ENCODE results near the gene ZDHHC12. TPM values are rescaled to one million over a fixed set of nuclear protein-coding genes. Genes with fewer than 3 reads are reported as not detected.

Gene ZDHHC12
- total and polyA plus RNA-seq, 2 of the 13 experiments (the other 11 are each of a cell fraction or from before 2014, with no cell fraction given), result 25.4 to 28.0 TPM

DNA sequence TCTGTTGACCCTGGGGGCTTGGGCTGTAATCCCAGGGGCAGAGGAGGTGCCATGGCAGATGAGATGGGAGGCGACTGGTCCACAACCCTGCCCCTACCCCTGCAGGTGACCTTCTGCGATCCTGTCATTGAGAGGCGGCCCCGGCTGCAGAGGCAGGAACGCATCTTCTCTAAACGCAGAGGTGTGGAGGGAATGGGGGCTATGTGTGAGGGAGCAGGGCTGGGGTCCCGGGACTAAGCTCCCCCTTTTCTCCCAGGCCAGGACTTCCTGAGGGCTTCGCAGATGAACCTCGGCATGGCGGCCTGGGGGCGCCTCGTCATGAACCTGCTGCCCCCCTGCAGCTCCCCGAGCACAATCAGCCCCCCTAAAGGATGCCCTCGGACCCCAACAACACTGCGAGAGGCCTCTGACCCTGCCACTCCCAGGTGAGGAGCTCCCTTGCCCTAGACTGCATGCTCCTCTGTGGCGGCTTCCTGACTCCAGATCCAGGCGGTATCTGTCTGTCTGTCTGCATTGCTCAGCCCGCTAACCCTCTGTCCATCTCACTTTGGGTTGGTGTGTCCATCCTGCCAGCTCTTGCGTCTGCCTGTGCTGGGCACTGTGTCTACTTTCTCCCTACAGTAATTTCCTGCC is 9.9 kb downstream of the ZDHHC12 start:
- Histone ChIP-seq H2AFZ (ENCODE audit: low read length) (no peak overlapping the region), H3K27me3 (ENCODE audit: control insufficient read depth in 1 of 2, insufficient read depth in 2 of 2, low read length in 2 of 2) (no peaks in the 10 kb centered on the region), H3K9me3 (ENCODE audit: low read length) (no peaks in the 10 kb centered on the region), H3K79me2 (ENCODE audit: insufficient read depth, low read length) (no peaks in the 10 kb centered on the region), H3K4me3 (replicated peaks in 1 of 3; ENCODE audit: insufficient read depth in 1 of 3, low read depth in 2 of 3, low read length in 3 of 3) (no peak overlapping the region), H3K4me2 (ENCODE audit: low read depth, low read length) (no peak overlapping the region), H4K20me1 (ENCODE audit: insufficient read depth, low read length) (no peaks in the 10 kb centered on the region), H3K27ac (ENCODE audit: extremely low read length, insufficient read depth, low read length) (no peak overlapping the region), H3K4me1 (ENCODE audit: insufficient read depth, low read length) (peaks cover 10% of the 10 kb centered on the region), H3K36me3 (replicated peaks in 1 of 2; ENCODE audit: control insufficient read depth in 1 of 2, insufficient read depth in 2 of 2, low read length in 2 of 2) (peaks cover 7 to 19% of the 10 kb centered on the region in 2 experiments; a peak in 3 of 5 replicates), H3K9ac (ENCODE audit: insufficient read depth, low read depth, low read length) (no peak overlapping the region)
- no peak for ATAC-seq
- no TSS peak for BruUV-seq (replicated peaks)
- TF ChIP-seq, protein P1, sequence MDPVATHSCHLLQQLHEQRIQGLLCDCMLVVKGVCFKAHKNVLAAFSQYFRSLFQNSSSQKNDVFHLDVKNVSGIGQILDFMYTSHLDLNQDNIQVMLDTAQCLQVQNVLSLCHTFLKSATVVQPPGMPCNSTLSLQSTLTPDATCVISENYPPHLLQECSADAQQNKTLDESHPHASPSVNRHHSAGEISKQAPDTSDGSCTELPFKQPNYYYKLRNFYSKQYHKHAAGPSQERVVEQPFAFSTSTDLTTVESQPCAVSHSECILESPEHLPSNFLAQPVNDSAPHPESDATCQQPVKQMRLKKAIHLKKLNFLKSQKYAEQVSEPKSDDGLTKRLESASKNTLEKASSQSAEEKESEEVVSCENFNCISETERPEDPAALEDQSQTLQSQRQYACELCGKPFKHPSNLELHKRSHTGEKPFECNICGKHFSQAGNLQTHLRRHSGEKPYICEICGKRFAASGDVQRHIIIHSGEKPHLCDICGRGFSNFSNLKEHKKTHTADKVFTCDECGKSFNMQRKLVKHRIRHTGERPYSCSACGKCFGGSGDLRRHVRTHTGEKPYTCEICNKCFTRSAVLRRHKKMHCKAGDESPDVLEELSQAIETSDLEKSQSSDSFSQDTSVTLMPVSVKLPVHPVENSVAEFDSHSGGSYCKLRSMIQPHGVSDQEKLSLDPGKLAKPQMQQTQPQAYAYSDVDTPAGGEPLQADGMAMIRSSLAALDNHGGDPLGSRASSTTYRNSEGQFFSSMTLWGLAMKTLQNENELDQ (CRISPR knock-in tag; IDR thresholded peaks at IDR 0.05; ENCODE audit: borderline replicate concordance), result no peak
- in situ Hi-C loops (cut with HindIII; ENCODE audit: extremely low pct_ligation_motif_present, low pct_unique_long_range_greater_than_20kb), result no loop called here
- DNase-seq (ENCODE audit: low spot score), result no peak
- intact Hi-C loops (cut with micrococcal nuclease; ENCODE audit: unreplicated experiment), result no loop called here
- ChIA-PET CTCF (ENCODE audit: low intra/inter-chr PET ratio, low total read pairs) (no interaction called here), POLR2A (no interaction called here)
- no peak for FAIRE-seq
- WGBS (ENCODE audit: low lambda C conversion rate), result 94% methylated on average over 16 of the region's 19 CpGs

DNA sequence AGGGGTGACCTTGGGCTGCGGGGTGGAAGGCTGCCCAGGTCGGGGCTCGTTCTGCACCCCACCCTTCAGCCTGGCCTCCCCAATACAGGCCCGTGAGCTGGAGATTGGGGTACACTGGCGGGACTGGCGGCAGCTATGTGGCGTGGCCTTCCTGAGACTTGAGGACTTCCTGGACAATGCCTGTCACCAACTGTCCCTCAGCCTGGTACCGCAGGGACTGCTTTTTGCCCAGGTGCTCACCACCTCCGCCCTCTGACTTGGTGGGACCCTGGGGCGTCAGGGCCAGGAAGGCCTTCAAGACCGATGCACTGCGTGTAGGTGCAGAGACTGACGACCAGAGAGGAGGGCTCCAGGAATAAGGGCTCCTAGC is 10.5 kb downstream of the ZDHHC12 start:
- ATAC-seq, result no peak; the same call in 2 of the 3 replicates
- WGBS (ENCODE audit: low lambda C conversion rate), result 100% methylated on average over 5 of the region's 13 CpGs
- no peak for DNase-seq (ENCODE audit: low spot score)
- no peaks in the 10 kb centered on the region for H3K27me3 ChIP-seq (ENCODE audit: control insufficient read depth in 1 of 2, insufficient read depth in 2 of 2, low read length in 2 of 2)
- TF ChIP-seq ZSCAN20 (CRISPR knock-in tag; IDR thresholded peaks at IDR 0.05; ENCODE audit: borderline replicate concordance) (no peak), MAF1 (CRISPR knock-in tag; IDR thresholded peaks at IDR 0.05; ENCODE audit: borderline replicate concordance) (no peak), ZNF709 (CRISPR knock-in tag; IDR thresholded peaks at IDR 0.05) (no peak), ZNF891 (CRISPR knock-in tag; IDR thresholded peaks at IDR 0.05) (no peak), YEATS4 (CRISPR knock-in tag; IDR thresholded peaks at IDR 0.05; ENCODE audit: borderline replicate concordance) (no peak), MTF1 (CRISPR knock-in tag; IDR thresholded peaks at IDR 0.05) (no peak)
- TF ChIP-seq, protein P2, sequence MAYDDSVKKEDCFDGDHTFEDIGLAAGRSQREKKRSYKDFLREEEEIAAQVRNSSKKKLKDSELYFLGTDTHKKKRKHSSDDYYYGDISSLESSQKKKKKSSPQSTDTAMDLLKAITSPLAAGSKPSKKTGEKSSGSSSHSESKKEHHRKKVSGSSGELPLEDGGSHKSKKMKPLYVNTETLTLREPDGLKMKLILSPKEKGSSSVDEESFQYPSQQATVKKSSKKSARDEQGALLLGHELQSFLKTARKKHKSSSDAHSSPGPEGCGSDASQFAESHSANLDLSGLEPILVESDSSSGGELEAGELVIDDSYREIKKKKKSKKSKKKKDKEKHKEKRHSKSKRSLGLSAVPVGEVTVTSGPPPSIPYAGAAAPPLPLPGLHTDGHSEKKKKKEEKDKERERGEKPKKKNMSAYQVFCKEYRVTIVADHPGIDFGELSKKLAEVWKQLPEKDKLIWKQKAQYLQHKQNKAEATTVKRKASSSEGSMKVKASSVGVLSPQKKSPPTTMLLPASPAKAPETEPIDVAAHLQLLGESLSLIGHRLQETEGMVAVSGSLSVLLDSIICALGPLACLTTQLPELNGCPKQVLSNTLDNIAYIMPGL (CRISPR knock-in tag; IDR thresholded peaks at IDR 0.05; ENCODE audit: borderline replicate concordance in 1 of 2, low read depth in 1 of 2), result no peak
- TF ChIP-seq, protein P3, sequence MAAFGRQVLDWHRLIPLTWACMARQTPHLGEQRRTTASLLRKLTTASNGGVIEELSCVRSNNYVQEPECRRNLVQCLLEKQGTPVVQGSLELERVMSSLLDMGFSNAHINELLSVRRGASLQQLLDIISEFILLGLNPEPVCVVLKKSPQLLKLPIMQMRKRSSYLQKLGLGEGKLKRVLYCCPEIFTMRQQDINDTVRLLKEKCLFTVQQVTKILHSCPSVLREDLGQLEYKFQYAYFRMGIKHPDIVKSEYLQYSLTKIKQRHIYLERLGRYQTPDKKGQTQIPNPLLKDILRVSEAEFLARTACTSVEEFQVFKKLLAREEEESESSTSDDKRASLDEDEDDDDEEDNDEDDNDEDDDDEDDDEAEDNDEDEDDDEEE (CRISPR knock-in tag; IDR thresholded peaks at IDR 0.05), result no peak
- no peaks in the 10 kb centered on the region for H3K9me3 ChIP-seq (ENCODE audit: low read length)
- BruUV-seq (replicated peaks), result no TSS peak
- peaks cover 8% of the 10 kb centered on the region for H3K4me1 ChIP-seq (ENCODE audit: insufficient read depth, low read length)
- H4K20me1 ChIP-seq (ENCODE audit: insufficient read depth, low read length), result no peaks in the 10 kb centered on the region
- no peak overlapping the region for H2AFZ ChIP-seq (ENCODE audit: low read length)
- peaks cover 7 to 19% of the 10 kb centered on the region in 2 experiments; a peak in 3 of 5 replicates for H3K36me3 ChIP-seq (replicated peaks in 1 of 2; ENCODE audit: control insufficient read depth in 1 of 2, insufficient read depth in 2 of 2, low read length in 2 of 2)
- in situ Hi-C loops (cut with HindIII; ENCODE audit: extremely low pct_ligation_motif_present, low pct_unique_long_range_greater_than_20kb) (no loop called here), intact Hi-C loops (cut with micrococcal nuclease; ENCODE audit: unreplicated experiment) (no loop called here)
- H3K9ac ChIP-seq (ENCODE audit: insufficient read depth, low read depth, low read length), result no peak overlapping the region
- no peak for FAIRE-seq
- no peak overlapping the region for H3K27ac ChIP-seq (ENCODE audit: extremely low read length, insufficient read depth, low read length)
- CTCF ChIA-PET (ENCODE audit: low intra/inter-chr PET ratio, low total read pairs), result no interaction called here
- no peaks in the 10 kb centered on the region for H3K79me2 ChIP-seq (ENCODE audit: insufficient read depth, low read length)
- no peak overlapping the region for H3K4me2 ChIP-seq (ENCODE audit: low read depth, low read length)
- POLR2A ChIA-PET, result no interaction called here
- H3K4me3 ChIP-seq (replicated peaks in 1 of 3; ENCODE audit: insufficient read depth in 1 of 3, low read depth in 2 of 3, low read length in 3 of 3), result no peak overlapping the region

Measured in HepG2 (cell line).